ENCODE data around the gene CHST15. TPM values are rescaled to one million over a fixed set of nuclear protein-coding genes. Genes with fewer than 3 reads are reported as not detected.

The CHST15 gene
- total RNA-seq, 2 donors from 2014 or later = 4.7 to 10.2 TPM

DNA sequence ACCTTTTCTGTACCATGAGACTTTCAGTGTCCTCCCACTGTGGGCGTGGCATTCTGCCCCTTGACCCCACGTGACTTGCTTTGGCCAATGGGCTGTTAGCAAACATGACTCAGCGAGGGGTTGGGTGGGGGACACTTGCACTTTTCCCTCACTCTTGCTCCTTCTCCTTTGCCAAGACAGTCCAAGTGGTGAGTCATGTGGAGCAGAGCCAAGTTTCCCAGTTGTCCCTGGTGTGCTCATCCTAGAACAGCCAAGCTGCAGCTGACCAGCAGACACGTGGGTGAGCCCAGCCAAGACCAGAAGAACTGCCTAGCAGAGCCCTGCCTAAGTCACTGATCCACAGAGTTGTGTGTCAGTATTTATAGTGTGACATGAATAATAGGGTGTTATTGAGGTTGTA lies 119.0 kb downstream of the CHST15 start:
- peak; percentile 53 for DNase-seq
- Histone ChIP-seq H3K36me3 (no peaks in the 10 kb centered on the region), H3K4me3 (no peak overlapping the region), H3K9me3 (no peaks in the 10 kb centered on the region), H3K27me3 (peaks cover 11% of the 10 kb centered on the region), H3K9ac (ENCODE audit: low read depth in 2 of 2, low read length in 2 of 2) (no peak overlapping the region), H3K4me1 (no peaks in the 10 kb centered on the region), H3K27ac (no peak overlapping the region)
- TF ChIP-seq, protein P1, sequence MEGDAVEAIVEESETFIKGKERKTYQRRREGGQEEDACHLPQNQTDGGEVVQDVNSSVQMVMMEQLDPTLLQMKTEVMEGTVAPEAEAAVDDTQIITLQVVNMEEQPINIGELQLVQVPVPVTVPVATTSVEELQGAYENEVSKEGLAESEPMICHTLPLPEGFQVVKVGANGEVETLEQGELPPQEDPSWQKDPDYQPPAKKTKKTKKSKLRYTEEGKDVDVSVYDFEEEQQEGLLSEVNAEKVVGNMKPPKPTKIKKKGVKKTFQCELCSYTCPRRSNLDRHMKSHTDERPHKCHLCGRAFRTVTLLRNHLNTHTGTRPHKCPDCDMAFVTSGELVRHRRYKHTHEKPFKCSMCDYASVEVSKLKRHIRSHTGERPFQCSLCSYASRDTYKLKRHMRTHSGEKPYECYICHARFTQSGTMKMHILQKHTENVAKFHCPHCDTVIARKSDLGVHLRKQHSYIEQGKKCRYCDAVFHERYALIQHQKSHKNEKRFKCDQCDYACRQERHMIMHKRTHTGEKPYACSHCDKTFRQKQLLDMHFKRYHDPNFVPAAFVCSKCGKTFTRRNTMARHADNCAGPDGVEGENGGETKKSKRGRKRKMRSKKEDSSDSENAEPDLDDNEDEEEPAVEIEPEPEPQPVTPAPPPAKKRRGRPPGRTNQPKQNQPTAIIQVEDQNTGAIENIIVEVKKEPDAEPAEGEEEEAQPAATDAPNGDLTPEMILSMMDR (IDR thresholded peaks at IDR 0.05) = no peak
- intact Hi-C loops (cut with DNase I) = no loop called here

- Histone ChIP-seq H3K4me1 (no peaks in the 10 kb centered on the region), H3K9me3 (no peaks in the 10 kb centered on the region), H3K4me3 (no peak overlapping the region), H3K36me3 (no peaks in the 10 kb centered on the region), H3K9ac (ENCODE audit: low read depth in 2 of 2, low read length in 2 of 2) (no peak overlapping the region), H3K27ac (no peak overlapping the region), H3K27me3 (peaks cover 17% of the 10 kb centered on the region)
- no peak for DNase-seq
- TF ChIP-seq, protein P1 (IDR thresholded peaks at IDR 0.05) = no peak
- intact Hi-C loops (cut with DNase I) = no loop called here
Observed at GRCh38 chr10:123972481-123973401, 120.7 kb downstream of the CHST15 start.

- DNase-seq = no peak
- TF ChIP-seq, protein P1 (IDR thresholded peaks at IDR 0.05) = no peak
- intact Hi-C loops (cut with DNase I) = no loop called here
- H3K27me3 ChIP-seq = peaks cover 17% of the 10 kb centered on the region
- H3K27ac ChIP-seq = no peak overlapping the region
- no peaks in the 10 kb centered on the region for H3K36me3 ChIP-seq
- H3K9ac ChIP-seq (ENCODE audit: low read depth in 2 of 2, low read length in 2 of 2) = no peak overlapping the region
- H3K4me1 ChIP-seq = no peaks in the 10 kb centered on the region
- H3K4me3 ChIP-seq = no peak overlapping the region
- no peaks in the 10 kb centered on the region for H3K9me3 ChIP-seq
Observed at GRCh38 chr10:123970927-123971286, 122.5 kb downstream of the CHST15 start.

DNA sequence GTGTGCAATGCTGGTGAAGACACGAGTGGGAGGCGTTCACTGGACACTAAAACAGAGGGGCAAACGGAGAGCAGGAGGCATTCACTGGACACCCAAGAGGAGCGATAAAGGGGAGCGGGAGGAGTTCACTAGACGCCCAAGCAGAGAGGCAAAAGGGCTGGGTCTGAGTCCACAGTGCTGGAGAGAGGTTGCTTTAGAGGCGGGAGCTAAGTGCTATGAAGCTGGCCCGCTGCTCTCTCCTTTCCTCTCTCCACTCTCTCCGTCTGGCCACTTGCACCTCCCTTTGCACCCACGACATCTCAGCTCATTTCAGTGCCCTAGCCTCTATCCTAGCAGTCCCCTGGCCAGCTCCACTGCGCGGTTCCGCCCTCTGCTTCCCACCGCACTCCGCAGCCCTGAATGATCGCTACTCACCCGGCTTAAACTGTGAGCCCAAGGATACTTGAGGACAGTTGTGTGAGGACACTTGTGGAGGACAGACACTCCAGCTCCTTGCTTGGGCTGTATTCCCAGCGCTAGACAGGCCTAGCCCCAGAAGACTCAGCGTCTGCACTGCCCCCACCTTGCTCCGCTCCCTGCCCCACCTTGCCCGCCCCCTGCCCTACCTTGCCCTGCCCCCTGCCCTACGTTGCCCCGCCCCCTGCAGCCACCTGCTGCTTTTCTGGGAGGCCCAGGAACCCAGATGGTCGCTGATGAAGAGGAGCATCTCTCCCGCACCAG lies 123.0 kb downstream of the CHST15 start:
- Histone ChIP-seq H3K4me1 (no peaks in the 10 kb centered on the region), H3K9me3 (no peaks in the 10 kb centered on the region), H3K9ac (ENCODE audit: low read depth in 2 of 2, low read length in 2 of 2) (no peak overlapping the region), H3K27ac (no peak overlapping the region), H3K36me3 (no peaks in the 10 kb centered on the region), H3K27me3 (peaks cover 17% of the 10 kb centered on the region), H3K4me3 (no peak overlapping the region)
- TF ChIP-seq, protein P1 (IDR thresholded peaks at IDR 0.05) = no peak
- intact Hi-C loops (cut with DNase I) = no loop called here
- DNase-seq = no peak

DNA sequence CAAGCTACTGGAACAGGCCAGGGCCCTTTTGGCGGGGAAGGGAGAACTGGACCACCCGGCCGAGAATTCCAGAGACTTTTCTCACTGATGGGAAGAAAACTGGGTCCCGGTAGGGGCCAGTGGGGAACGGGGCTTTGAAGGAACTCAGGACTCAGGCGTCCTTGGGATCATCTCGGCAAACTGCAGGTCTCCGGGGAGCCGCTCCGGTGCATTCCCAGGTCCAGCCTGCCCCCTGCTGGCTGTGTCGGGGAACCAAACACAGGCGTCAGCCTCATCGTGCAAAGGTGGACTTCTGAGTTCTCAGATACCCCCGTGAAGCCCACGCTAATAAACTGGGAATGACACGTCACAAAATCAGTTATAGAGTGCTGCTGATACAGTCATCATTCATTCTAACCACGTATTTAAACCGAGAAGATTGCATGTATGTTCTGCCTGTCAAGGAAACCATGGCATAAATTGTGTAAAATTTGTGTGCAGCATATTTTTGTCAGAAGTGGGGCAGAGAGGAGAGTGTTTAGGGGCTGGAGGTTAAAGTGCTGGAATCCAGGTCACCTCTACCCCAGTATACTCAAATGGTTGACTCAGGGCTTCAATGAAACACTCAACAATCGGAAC lies 125.7 kb downstream of the CHST15 start:
- no peaks in the 10 kb centered on the region for H3K4me1 ChIP-seq
- H3K9me3 ChIP-seq = no peaks in the 10 kb centered on the region
- DNase-seq = peak; percentile 71
- intact Hi-C loops (cut with DNase I) = loop anchor here (2.0 kb wide), 2 partner anchors 325 to 385 kb away; no protein-coding TSS in a partner anchor
- H3K36me3 ChIP-seq = no peaks in the 10 kb centered on the region
- H3K4me3 ChIP-seq = no peak overlapping the region
- no peak overlapping the region for H3K27ac ChIP-seq
- no peak overlapping the region for H3K9ac ChIP-seq (ENCODE audit: low read depth in 2 of 2, low read length in 2 of 2)
- H3K27me3 ChIP-seq = peaks cover 8% of the 10 kb centered on the region
- TF ChIP-seq, protein P1 (IDR thresholded peaks at IDR 0.05) = peak; percentile 87

Measured in colonic mucosa (tissue), 4 donors.